Measurements from ENCODE around the gene NINL. TPM values are rescaled to one million over a fixed set of nuclear protein-coding genes. Genes with fewer than 3 reads are reported as not detected.

Gene NINL
- total and polyA plus RNA-seq, 2 of the 8 experiments (the other 6 are each of a cell fraction or from before 2014, with no cell fraction given), result 15.3 to 30.0 TPM

GRCh38 chr20:25563876-25564275, 21.5 kb downstream of the NINL start:
- Histone ChIP-seq H3K9me3 (ENCODE audit: insufficient read depth in 2 of 2, low read depth in 1 of 2, low read length in 1 of 2) (peaks cover 4 to 7% of the 10 kb centered on the region in 2 experiments; a peak in 2 of 4 replicates), H4K5ac (ENCODE audit: insufficient read length, low read depth, low read length) (no peak overlapping the region), H4K20me1 (replicated peaks in 1 of 2; ENCODE audit: control insufficient read depth in 1 of 2, insufficient read depth in 2 of 2, low read length in 2 of 2) (no peaks in the 10 kb centered on the region), H3K27me3 (replicated peaks in 1 of 4; ENCODE audit: control insufficient read depth in 3 of 4, extremely low read depth in 1 of 4, insufficient read depth in 3 of 4, low read length in 3 of 4) (no peaks in the 10 kb centered on the region), H3K4me3 (ENCODE audit: extremely low read depth in 1 of 4, insufficient read depth in 2 of 4, low read depth in 3 of 4, low read length in 4 of 4) (no peak overlapping the region), H2BK5ac (ENCODE audit: low read depth, low read length) (no peak overlapping the region), H3K23ac (ENCODE audit: insufficient read length) (no peak overlapping the region), H3K18ac (ENCODE audit: extremely low read depth, low read length) (no peak overlapping the region), H3K27ac (ENCODE audit: low read depth, low read length) (no peak overlapping the region), H2BK12ac (ENCODE audit: low read depth, low read length) (no peak overlapping the region), H2BK15ac (ENCODE audit: low read length) (no peak overlapping the region), H3K4me1 (replicated peaks in 1 of 4; ENCODE audit: control insufficient read depth in 3 of 4, insufficient read depth in 4 of 4, low read length in 3 of 4) (peaks cover 0 to 7% (median 3%) of the 10 kb centered on the region in 4 experiments; a peak in 2 of 7 replicates), H3K36me3 (ENCODE audit: control insufficient read depth in 2 of 4, insufficient read depth in 4 of 4, low read length in 3 of 4) (peaks cover 0 to 3% (median 0%) of the 10 kb centered on the region in 4 experiments; a peak in 1 of 8 replicates), H3K4me2 (ENCODE audit: insufficient read depth in 1 of 2, low read depth in 2 of 2, low read length in 2 of 2) (no peak overlapping the region), H3K79me1 (ENCODE audit: low read depth, low read length) (peaks cover 3% of the 10 kb centered on the region), H2AK5ac (ENCODE audit: low read depth, low read length) (no peak overlapping the region), H3K23me2 (ENCODE audit: low read depth, low read length) (no peaks in the 10 kb centered on the region; the same call in 1 of the 2 replicates), H4K91ac (replicated peaks; ENCODE audit: insufficient read length, low read length) (no peak overlapping the region), H3K56ac (replicated peaks; ENCODE audit: insufficient read length, low read depth, low read length) (no peak overlapping the region), H3K79me2 (ENCODE audit: control insufficient read depth in 1 of 2, insufficient read depth in 2 of 2, low read length in 2 of 2) (peaks cover 0 to 60% of the 10 kb centered on the region in 2 experiments; a peak in 2 of 4 replicates), H2BK120ac (replicated peaks; ENCODE audit: low read depth, low read length) (no peak overlapping the region), H3K14ac (ENCODE audit: insufficient read length) (no peak overlapping the region), H4K8ac (ENCODE audit: extremely low read depth, insufficient read depth, low read length) (no peak overlapping the region), H2BK20ac (ENCODE audit: low read length) (no peak overlapping the region), H3K9ac (replicated peaks in 1 of 4; ENCODE audit: extremely low read depth in 1 of 4, low read depth in 3 of 4, low read length in 3 of 4) (no peak overlapping the region), H3K4ac (replicated peaks; ENCODE audit: insufficient read length, low read depth, low read length) (no peak overlapping the region), H2AFZ (ENCODE audit: low read length) (no peak overlapping the region)
- POLR2A ChIA-PET (ENCODE audit: partially characterized antibody), result interaction anchor here (1.3 kb wide), 1 partner anchor 20 kb away, joined by 5 read pairs; no protein-coding TSS in a partner anchor
- FAIRE-seq (no peak), DNase-seq (ENCODE audit: low read depth in 1 of 2, low spot score in 2 of 2) (no peak)
- CTCF ChIA-PET (ENCODE audit: partially characterized antibody), result interaction anchor here (0.9 kb wide), 1 partner anchor 22 kb away, joined by 4 read pairs; no protein-coding TSS in a partner anchor
- WGBS, 2 experiments (ENCODE audit: extremely low coverage in 1 of 2, insufficient coverage in 1 of 2, insufficient read length in 1 of 2, insufficient replicate concordance in 2 of 2, low coverage in 1 of 2, low lambda C conversion rate in 2 of 2, missing lambda C conversion rate in 1 of 2), result 95% methylated on average over 5 of the region's 6 CpGs; no CpG with 5 or more reads in 1 of the 2 experiments
- TF ChIP-seq EGR1 (IDR thresholded peaks at IDR 0.05; ENCODE audit: borderline replicate concordance, low read depth, low read length), result no peak
- no peak for TF ChIP-seq GABPA (IDR thresholded peaks at IDR 0.05; ENCODE audit: borderline replicate concordance, insufficient read depth, low read length)
- no peak for TF ChIP-seq SAP30 (IDR thresholded peaks at IDR 0.05; ENCODE audit: insufficient read depth, insufficient replicate concordance, low read length)
